Fibroblast of lung (primary cell): Measurements from ENCODE around the gene APOB.

Source experiments
- CTCF ChIP-seq, 2 donors: IDR thresholded peaks in 1 of 2; conservative IDR thresholded peaks in 1 of 2; 1 replicate in 1 of 2; 2 replicates in 1 of 2; pipeline ENCODE4 v1.5.1; 2011 to 2012; ENCODE audit warnings: low read length in 2 of 2, control low read depth in 1 of 2, inconsistent platforms in 1 of 2, low read depth in 1 of 2, mild to moderate bottlenecking in 1 of 2
- EZH2 ChIP-seq: IDR thresholded peaks from 2 replicates; pipeline ENCODE4 v1.5.1; 2012; ENCODE audit warnings: low read length, control low read depth, mild to moderate bottlenecking; ENCODE audit errors: missing control alignments

DNA sequence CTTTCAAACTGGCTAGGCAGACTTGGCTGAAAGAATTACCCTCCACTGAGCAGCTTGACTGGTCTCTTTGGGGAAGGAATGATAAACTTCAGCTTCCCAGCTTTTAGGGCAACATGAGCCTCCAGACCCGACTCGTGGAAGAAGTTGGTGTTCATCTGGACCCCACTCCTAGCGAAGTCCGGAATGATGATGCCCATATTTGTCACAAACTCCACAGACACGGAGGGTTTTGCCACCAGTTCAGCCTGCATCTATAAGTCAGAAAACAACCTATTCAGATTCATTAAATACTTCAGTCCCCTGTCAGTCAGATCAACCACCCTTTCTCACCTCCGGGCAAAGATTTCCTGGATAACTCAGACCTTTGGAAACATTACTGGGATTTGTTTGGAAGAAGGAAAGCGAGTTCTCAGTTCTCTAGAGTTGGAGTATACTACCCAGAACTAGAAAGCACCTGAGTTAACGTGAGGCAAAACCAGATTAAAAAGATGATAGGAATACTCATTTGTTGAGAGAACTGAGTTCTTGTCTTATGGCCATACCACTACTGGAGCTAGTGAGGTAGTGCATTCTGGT lies 21.0 kb downstream of the APOB start:
- TF ChIP-seq CTCF (conservative IDR thresholded peaks at IDR 0.05 in 1 of 2, IDR thresholded peaks at IDR 0.05 in 1 of 2; ENCODE audit: low read depth in 1 of 2, low read length in 2 of 2) = no peak
- TF ChIP-seq EZH2 = no peak
